Caco-2 (cell line): Measurements from ENCODE around the gene LRP1B. TPM values are rescaled to one million over a fixed set of nuclear protein-coding genes. Genes with fewer than 3 reads are reported as not detected.

Source experiments
- BruUV-seq: library from RNA; stranded (reverse); fragments of 400-500 nt; replicated peaks from 2 replicates; lab custom pipeline; 2021; lab: Mats Ljungman, UMichigan
- CTCF ChIA-PET: fragments of 300-600 bp; sonication (Branson Sonifier 250); formaldehyde crosslinking; loops from one replicate; lab custom pipeline; 2022; ENCODE audit warnings: antibody characterized with exemption; lab: Charles Lee
- POLR2A ChIA-PET: fragments of 300-600 bp; sonication (Branson Sonifier 250); formaldehyde crosslinking; loops from one replicate; lab custom pipeline; 2022; ENCODE audit warnings: antibody characterized with exemption; lab: Charles Lee
- DNase-seq, 2 experiments: peaks; one replicate each; pipeline versions ENCODE4 v3.0.0 to v3.0.0-alpha.2; 2020 to 2022
- H3K27me3 ChIP-seq: replicated peaks from 2 replicates; pipeline ENCODE4 v1.6.0; 2011; ENCODE audit warnings: low read length; ENCODE audit not compliant: control insufficient read depth, insufficient read depth
- H3K36me3 ChIP-seq: 2 replicates; pipeline ENCODE4 v1.5.1; 2011; ENCODE audit warnings: low read length; ENCODE audit not compliant: control insufficient read depth, insufficient read depth
- H3K4me1 ChIP-seq: fragments of 250-450 bp; sonication (Bioruptor Pico); 2 replicates; pipeline ENCODE4 v1.5.1; 2020; ENCODE audit warnings: mild to moderate bottlenecking
- H3K4me3 ChIP-seq: 2 replicates; pipeline ENCODE4 v1.5.1; 2011; ENCODE audit warnings: low read depth, mild to moderate bottlenecking, control low read depth, low read length
- H3K9me3 ChIP-seq: fragments of 250-450 bp; sonication (Bioruptor Pico); 2 replicates; pipeline ENCODE4 v1.5.1; 2020; ENCODE audit warnings: mild to moderate bottlenecking, moderate library complexity
- H3K27ac Mint-ChIP-seq: one replicate; pipeline ENCODE4 v1.8.0; 2022; ENCODE audit warnings: mixed read lengths; ENCODE audit not compliant: unreplicated experiment
- H3K27me3 Mint-ChIP-seq: one replicate; pipeline ENCODE4 v1.8.0; 2022; ENCODE audit warnings: mixed read lengths; ENCODE audit not compliant: insufficient read depth, unreplicated experiment
- H3K36me3 Mint-ChIP-seq: one replicate; pipeline ENCODE4 v1.8.0; 2022; ENCODE audit warnings: mild to moderate bottlenecking, mixed read lengths; ENCODE audit not compliant: insufficient read depth, unreplicated experiment
- H3K4me1 Mint-ChIP-seq: one replicate; pipeline ENCODE4 v1.8.0; 2022; ENCODE audit warnings: low read depth, mixed read lengths; ENCODE audit not compliant: unreplicated experiment
- H3K4me3 Mint-ChIP-seq: one replicate; pipeline ENCODE4 v1.8.0; 2022; ENCODE audit warnings: mild to moderate bottlenecking, moderate library complexity, mixed read lengths; ENCODE audit not compliant: unreplicated experiment
- H3K9me3 Mint-ChIP-seq: one replicate; pipeline ENCODE4 v1.8.0; 2022; ENCODE audit warnings: mixed read lengths; ENCODE audit not compliant: unreplicated experiment
- CTCF ChIP-seq, 2 experiments: fragments of 200-600 bp in 1 of 2; IDR thresholded peaks; 1 replicate in 1 of 2; 2 replicates in 1 of 2; pipeline versions ENCODE4 v1.5.1 to v1.8.0; 2011 to 2022; ENCODE audit warnings: antibody characterized with exemption in 1 of 2, control low read depth in 1 of 2, inconsistent platforms in 1 of 2, low read depth in 1 of 2, low read length in 1 of 2, mild to moderate bottlenecking in 1 of 2, moderate library complexity in 1 of 2; ENCODE audit not compliant: insufficient read depth in 1 of 2, severe bottlenecking in 1 of 2, unreplicated experiment in 1 of 2
- intact Hi-C: fragments of 100-400 bp; cut with micrococcal nuclease; formaldehyde crosslinking; loops from one replicate; pipeline ENCODE4 v1.10.0; 2022; ENCODE audit not compliant: unreplicated experiment
- total RNA-seq: library from RNA; stranded (reverse); gene quantifications from 2 replicates; pipeline ENCODE4 v1.2.3, GENCODE V29; 2022

Gene LRP1B
- total RNA-seq, 1 experiment from 2014 or later: not detected

GRCh38 chr2:142020368-142020767 lies 110.4 kb downstream of the LRP1B start:
- H3K9me3 ChIP-seq: no peaks in the 10 kb centered on the region
- Mint-ChIP-seq H3K27ac (no peak overlapping the region), H3K9me3 (no peaks in the 10 kb centered on the region), H3K36me3 (no peaks in the 10 kb centered on the region), H3K27me3 (no peaks in the 10 kb centered on the region), H3K4me3 (no peak overlapping the region), H3K4me1 (no peaks in the 10 kb centered on the region)
- ChIA-PET CTCF (no interaction called here), POLR2A (no interaction called here)
- H3K36me3 ChIP-seq: no peaks in the 10 kb centered on the region
- no peak overlapping the region for H3K4me3 ChIP-seq
- no peaks in the 10 kb centered on the region for H3K27me3 ChIP-seq
- intact Hi-C loops: no loop called here
- DNase-seq: no peak
- H3K4me1 ChIP-seq: no peaks in the 10 kb centered on the region
- BruUV-seq: no TSS peak
- no peak for TF ChIP-seq CTCF (IDR thresholded peaks at IDR 0.05; ENCODE audit: insufficient read depth in 1 of 2, low read depth in 1 of 2, low read length in 1 of 2, severe bottlenecking in 1 of 2, unreplicated experiment in 1 of 2)

GRCh38 chr2:142014536-142014935 lies 116.3 kb downstream of the LRP1B start:
- ChIA-PET POLR2A (no interaction called here), CTCF (no interaction called here)
- intact Hi-C loops: no loop called here
- BruUV-seq: no TSS peak
- Mint-ChIP-seq H3K36me3 (no peaks in the 10 kb centered on the region), H3K27ac (no peak overlapping the region), H3K4me3 (no peak overlapping the region), H3K27me3 (no peaks in the 10 kb centered on the region), H3K9me3 (no peaks in the 10 kb centered on the region), H3K4me1 (no peaks in the 10 kb centered on the region)
- Histone ChIP-seq H3K9me3 (no peaks in the 10 kb centered on the region), H3K4me3 (no peak overlapping the region), H3K27me3 (no peaks in the 10 kb centered on the region), H3K4me1 (peaks cover 13% of the 10 kb centered on the region), H3K36me3 (no peaks in the 10 kb centered on the region)
- no peak for TF ChIP-seq CTCF (IDR thresholded peaks at IDR 0.05; ENCODE audit: insufficient read depth in 1 of 2, low read depth in 1 of 2, low read length in 1 of 2, severe bottlenecking in 1 of 2, unreplicated experiment in 1 of 2)
- no peak for DNase-seq

GRCh38 chr2:142012797-142013196 lies 118.0 kb downstream of the LRP1B start:
- Histone ChIP-seq H3K36me3 (no peaks in the 10 kb centered on the region), H3K4me3 (no peak overlapping the region), H3K27me3 (no peaks in the 10 kb centered on the region), H3K9me3 (no peaks in the 10 kb centered on the region), H3K4me1 (peaks cover 13% of the 10 kb centered on the region)
- Mint-ChIP-seq H3K36me3 (no peaks in the 10 kb centered on the region), H3K27ac (no peak overlapping the region), H3K4me3 (no peak overlapping the region), H3K27me3 (peaks cover 3% of the 10 kb centered on the region), H3K9me3 (no peaks in the 10 kb centered on the region), H3K4me1 (no peaks in the 10 kb centered on the region)
- intact Hi-C loops: no loop called here
- TF ChIP-seq CTCF (IDR thresholded peaks at IDR 0.05; ENCODE audit: insufficient read depth in 1 of 2, low read depth in 1 of 2, low read length in 1 of 2, severe bottlenecking in 1 of 2, unreplicated experiment in 1 of 2): no peak
- BruUV-seq: no TSS peak
- no peak for DNase-seq
- POLR2A ChIA-PET: no interaction called here
- CTCF ChIA-PET: no interaction called here
